Spinal cord (tissue), 10 donors: Measurements from ENCODE around the gene IGSF5. TPM values are rescaled to one million over a fixed set of nuclear protein-coding genes. Genes with fewer than 3 reads are reported as not detected.

Source experiments
- DNase-seq, 6 donors: peaks; one replicate each; pipeline versions ENCODE4 v3.0.0 to v3.0.0-alpha.2; 2013 to 2015; ENCODE audit warnings: low spot score in 6 of 6, low read depth in 4 of 6
- H3K27ac ChIP-seq: one replicate; pipeline ENCODE4 v1.5.1; 2013; ENCODE audit warnings: low read depth, low read length, control low read depth
- H3K27me3 ChIP-seq: one replicate; pipeline ENCODE4 v1.6.1; 2013; ENCODE audit warnings: low read length; ENCODE audit not compliant: control insufficient read depth, insufficient read depth
- H3K36me3 ChIP-seq: one replicate; pipeline ENCODE4 v1.6.1; 2013; ENCODE audit warnings: low read length; ENCODE audit not compliant: control insufficient read depth, insufficient read depth
- H3K4me1 ChIP-seq: one replicate; pipeline ENCODE4 v1.6.1; 2013; ENCODE audit warnings: low read length; ENCODE audit not compliant: control insufficient read depth, insufficient read depth
- H3K4me3 ChIP-seq: one replicate; pipeline ENCODE4 v1.5.1; 2013; ENCODE audit warnings: low read depth, low read length, control low read depth
- H3K9me3 ChIP-seq: one replicate; pipeline ENCODE4 v1.6.1; 2013; ENCODE audit warnings: low read length; ENCODE audit not compliant: control insufficient read depth, insufficient read depth
- WGBS: methylation state at CpG from one replicate; pipeline ENCODE4 v1.1.5; 2013; ENCODE audit warnings: missing lambda C conversion rate; ENCODE audit not compliant: insufficient coverage; 5-methylcytosine and 5-hydroxymethylcytosine counted together
- polyA plus RNA-seq, 2 donors: library from polyadenylated mRNA; unstranded; fragments of 120-200 nt; gene quantifications; one replicate each; pipeline ENCODE4 v1.2.1, GENCODE V29; 2013; ENCODE audit not compliant: insufficient read length in 2 of 2
- total RNA-seq, 2 donors: library from RNA; depleted of rRNA in 1 of 2; stranded (reverse); fragments of 120-200 nt in 1 of 2; fragments of >200 nt in 1 of 2; gene quantifications; one replicate each; pipeline versions ENCODE4 v1.2.3 to v1.2.4, GENCODE V29; 2013 to 2014
- donor health status: healthy.

IGSF5 gene
- total and polyA plus RNA-seq, 4 donors = 2.7 to 5.3 (median 4.5) TPM

GRCh38 chr21:39851002-39851618 is 106.1 kb downstream of the IGSF5 start:
- peaks cover 11% of the 10 kb centered on the region for H3K4me1 ChIP-seq
- no peaks in the 10 kb centered on the region for H3K27me3 ChIP-seq
- no peak overlapping the region for H3K27ac ChIP-seq
- no peak overlapping the region for H3K4me3 ChIP-seq
- WGBS = 69% methylated on average over 7 of the region's 7 CpGs
- DNase-seq = no peak
- H3K9me3 ChIP-seq = no peaks in the 10 kb centered on the region
- H3K36me3 ChIP-seq = no peaks in the 10 kb centered on the region

Other genes starting within 250 kb of the IGSF5 start
- 1 to 10 TPM; 3.1 TPM for gene B3GALT5, start 132.2 kb upstream of the IGSF5 start, total RNA-seq
- 1 to 10 TPM; 3.4 to 3.5 TPM for gene B3GALT5, start 132.2 kb upstream of the IGSF5 start, polyA plus RNA-seq
- gene PCP4, start 122.3 kb downstream of the IGSF5 start, total RNA-seq = 10 to 100 TPM; 25.8 to 29.4 TPM
- gene PCP4, start 122.3 kb downstream of the IGSF5 start, polyA plus RNA-seq = 100 to 1,000 TPM; 166 to 213 TPM